Mesodermal cell (in vitro differentiated cells): ENCODE measurements around the gene NT5E.

Experiments used
- H3K27ac ChIP-seq: 2 replicates; pipeline ENCODE4 v1.7.0; 2013; ENCODE audit warnings: mild to moderate bottlenecking, low read depth, low read length, moderate library complexity; ENCODE audit not compliant: severe bottlenecking
- H3K36me3 ChIP-seq: 2 replicates; pipeline ENCODE4 v1.7.1; 2013; ENCODE audit warnings: mild to moderate bottlenecking, low read length, moderate library complexity; ENCODE audit not compliant: control insufficient read depth, insufficient read depth
- H3K4me1 ChIP-seq: one replicate; pipeline ENCODE4 v1.7.1; 2013; ENCODE audit warnings: mild to moderate bottlenecking, low read length; ENCODE audit not compliant: insufficient read depth, control insufficient read depth, poor library complexity, severe bottlenecking
- H3K4me3 ChIP-seq: 2 replicates; pipeline ENCODE4 v1.7.0; 2013; ENCODE audit warnings: low read length, control low read depth, mild to moderate bottlenecking; ENCODE audit not compliant: insufficient read depth, poor library complexity, severe bottlenecking; ENCODE audit errors: extremely low read depth
- H3K9me3 ChIP-seq: 2 replicates; pipeline ENCODE4 v1.7.1; 2013; ENCODE audit warnings: mild to moderate bottlenecking, low read length, moderate library complexity; ENCODE audit not compliant: control insufficient read depth
- WGBS, 2 experiments: methylation state at CpG; one replicate each; pipeline ENCODE4 v1.1.5; 2013; ENCODE audit warnings: missing lambda C conversion rate in 2 of 2; ENCODE audit not compliant: insufficient coverage in 2 of 2; 5-methylcytosine and 5-hydroxymethylcytosine counted together

Gene NT5E

GRCh38 chr6:85544776-85545175 lies 94.9 kb downstream of the NT5E start:
- H3K9me3 ChIP-seq, result no peaks in the 10 kb centered on the region
- no peaks in the 10 kb centered on the region for H3K4me1 ChIP-seq
- H3K36me3 ChIP-seq, result peaks cover 40% of the 10 kb centered on the region
- 67 to 89% methylated on average over 1 of the region's 1 CpG for WGBS, 2 experiments
- no peak overlapping the region for H3K4me3 ChIP-seq
- no peak overlapping the region for H3K27ac ChIP-seq
